ENCODE measurements around the gene PCAT7.
"Not testable (repeated sequence)": the region's sequence is repeated elsewhere in the genome, so short reads cannot be mapped to it uniquely, and the experiment has no call there.

DNA sequence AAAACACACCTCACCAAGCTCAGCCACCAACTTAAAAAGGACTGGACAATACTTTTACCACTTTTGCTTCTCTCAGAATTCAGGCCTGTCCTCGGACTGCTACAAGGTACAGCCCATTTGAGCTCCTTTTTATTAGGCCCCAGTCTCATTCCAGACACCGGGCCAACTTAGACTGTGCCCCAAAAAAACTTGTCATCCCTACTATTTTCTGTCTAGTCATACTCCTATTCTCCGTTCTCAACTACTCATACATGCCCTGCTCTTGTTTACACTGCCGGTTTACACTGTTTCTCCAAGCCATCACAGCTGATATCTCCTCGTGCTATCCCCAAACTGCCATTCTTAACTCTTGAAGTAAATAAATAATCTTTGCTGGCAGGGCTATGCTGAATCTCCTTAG, 10.5 kb upstream of the PCAT7 start:
- TF ChIP-seq, protein P1, sequence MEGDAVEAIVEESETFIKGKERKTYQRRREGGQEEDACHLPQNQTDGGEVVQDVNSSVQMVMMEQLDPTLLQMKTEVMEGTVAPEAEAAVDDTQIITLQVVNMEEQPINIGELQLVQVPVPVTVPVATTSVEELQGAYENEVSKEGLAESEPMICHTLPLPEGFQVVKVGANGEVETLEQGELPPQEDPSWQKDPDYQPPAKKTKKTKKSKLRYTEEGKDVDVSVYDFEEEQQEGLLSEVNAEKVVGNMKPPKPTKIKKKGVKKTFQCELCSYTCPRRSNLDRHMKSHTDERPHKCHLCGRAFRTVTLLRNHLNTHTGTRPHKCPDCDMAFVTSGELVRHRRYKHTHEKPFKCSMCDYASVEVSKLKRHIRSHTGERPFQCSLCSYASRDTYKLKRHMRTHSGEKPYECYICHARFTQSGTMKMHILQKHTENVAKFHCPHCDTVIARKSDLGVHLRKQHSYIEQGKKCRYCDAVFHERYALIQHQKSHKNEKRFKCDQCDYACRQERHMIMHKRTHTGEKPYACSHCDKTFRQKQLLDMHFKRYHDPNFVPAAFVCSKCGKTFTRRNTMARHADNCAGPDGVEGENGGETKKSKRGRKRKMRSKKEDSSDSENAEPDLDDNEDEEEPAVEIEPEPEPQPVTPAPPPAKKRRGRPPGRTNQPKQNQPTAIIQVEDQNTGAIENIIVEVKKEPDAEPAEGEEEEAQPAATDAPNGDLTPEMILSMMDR (conservative IDR thresholded peaks at IDR 0.05; ENCODE audit: low read length), result not testable (repeated sequence)
- TF ChIP-seq EZH2phosphoT487 (IDR thresholded peaks at IDR 0.05; ENCODE audit: borderline replicate concordance, low read depth, low read length), result not testable (repeated sequence)
